HUDEP-2 (cell line): ENCODE measurements around the gene OPTC.
"Not testable (repeated sequence)": the region's sequence is repeated elsewhere in the genome, so short reads cannot be mapped to it uniquely, and the experiment has no call there.

ENCODE experiments used
- DNase-seq, 76 experiments: peaks; one replicate each; lab custom pipeline; 2025; ENCODE audit not compliant: unreplicated experiment in 76 of 76; lab: John Stamatoyannopoulos, UW

OPTC gene

GRCh38 chr1:203513585-203514031, 19.7 kb downstream of the OPTC start:
- no peak for DNase-seq

GRCh38 chr1:203516184-203516583, 22.2 kb downstream of the OPTC start:
- no peak for DNase-seq

GRCh38 chr1:203516906-203517305, 23.0 kb downstream of the OPTC start:
- no peak for DNase-seq

GRCh38 chr1:203517426-203518110, 23.6 kb downstream of the OPTC start:
- no peak for DNase-seq

GRCh38 chr1:203518139-203518538, 24.2 kb downstream of the OPTC start:
- DNase-seq, result not testable (repeated sequence)

- no peak for DNase-seq
Measured at GRCh38 chr1:203518541-203518940, 24.6 kb downstream of the OPTC start.

GRCh38 chr1:203519053-203519840, 25.3 kb downstream of the OPTC start:
- DNase-seq, result no peak

- no peak for DNase-seq
Measured at GRCh38 chr1:203519896-203520295, 25.9 kb downstream of the OPTC start.

GRCh38 chr1:203520315-203520714, 26.4 kb downstream of the OPTC start:
- DNase-seq, result no peak

- DNase-seq, result no peak
Measured at GRCh38 chr1:203521074-203521794, 27.3 kb downstream of the OPTC start.

GRCh38 chr1:203521812-203522211, 27.9 kb downstream of the OPTC start:
- no peak for DNase-seq

- no peak for DNase-seq
Measured at GRCh38 chr1:203522237-203522636, 28.3 kb downstream of the OPTC start.

- DNase-seq, result no peak
Measured at GRCh38 chr1:203523667-203524066, 29.7 kb downstream of the OPTC start.

GRCh38 chr1:203524152-203524551, 30.2 kb downstream of the OPTC start:
- DNase-seq, result no peak

GRCh38 chr1:203524824-203525223, 30.9 kb downstream of the OPTC start:
- no peak for DNase-seq

- DNase-seq, result no peak
Measured at GRCh38 chr1:203525685-203526084, 31.7 kb downstream of the OPTC start.

- DNase-seq, result no peak
Measured at GRCh38 chr1:203526130-203526529, 32.2 kb downstream of the OPTC start.

GRCh38 chr1:203526572-203526971, 32.6 kb downstream of the OPTC start:
- DNase-seq, result no peak

GRCh38 chr1:203527013-203527412, 33.1 kb downstream of the OPTC start:
- DNase-seq, result no peak

GRCh38 chr1:203528063-203528462, 34.1 kb downstream of the OPTC start:
- DNase-seq, result no peak
